HS-27A (cell line): ENCODE measurements around the gene ELK3.

Experiments
- DNase-seq: peaks from one replicate; pipeline ENCODE4 v3.0.0-alpha.2; 2012; ENCODE audit warnings: low read depth, missing footprints

The ELK3 gene

GRCh38 chr12:96189781-96190180 lies 4.4 kb upstream of the ELK3 start:
- DNase-seq, result no peak

DNA sequence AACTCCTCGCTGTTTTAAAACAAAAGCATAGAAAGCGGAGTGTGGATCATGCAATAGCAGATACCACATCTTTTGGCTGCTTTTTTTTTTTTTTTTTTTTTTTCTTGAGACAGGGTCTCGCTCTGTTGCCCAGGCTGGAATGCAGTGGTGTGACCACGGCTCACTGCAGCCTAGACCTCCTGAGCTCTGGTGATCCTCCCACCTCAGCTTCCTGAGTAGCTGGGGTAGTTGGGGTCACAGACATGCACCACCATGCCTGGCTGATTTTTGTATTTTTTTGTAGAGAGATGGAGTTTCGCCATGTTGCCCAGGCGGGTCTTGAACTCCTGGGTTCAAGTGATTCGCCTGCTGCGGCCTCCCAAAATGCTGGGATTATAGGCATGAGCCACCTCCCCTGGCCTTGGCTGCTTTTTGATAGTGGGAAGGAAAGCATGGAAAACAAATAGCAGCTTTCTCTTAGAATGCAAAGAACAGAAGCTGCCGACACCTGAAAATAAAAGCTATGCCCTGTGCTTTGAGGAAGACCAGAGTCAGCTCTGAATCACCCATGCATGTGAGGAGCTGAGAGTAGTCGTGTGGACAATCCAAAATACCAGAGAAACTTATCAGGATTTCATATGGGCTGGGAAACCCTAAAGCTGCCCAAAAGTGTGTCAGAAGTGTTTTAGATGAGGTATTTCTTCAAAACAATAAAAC lies 3.6 kb upstream of the ELK3 start:
- no peak for DNase-seq

DNA sequence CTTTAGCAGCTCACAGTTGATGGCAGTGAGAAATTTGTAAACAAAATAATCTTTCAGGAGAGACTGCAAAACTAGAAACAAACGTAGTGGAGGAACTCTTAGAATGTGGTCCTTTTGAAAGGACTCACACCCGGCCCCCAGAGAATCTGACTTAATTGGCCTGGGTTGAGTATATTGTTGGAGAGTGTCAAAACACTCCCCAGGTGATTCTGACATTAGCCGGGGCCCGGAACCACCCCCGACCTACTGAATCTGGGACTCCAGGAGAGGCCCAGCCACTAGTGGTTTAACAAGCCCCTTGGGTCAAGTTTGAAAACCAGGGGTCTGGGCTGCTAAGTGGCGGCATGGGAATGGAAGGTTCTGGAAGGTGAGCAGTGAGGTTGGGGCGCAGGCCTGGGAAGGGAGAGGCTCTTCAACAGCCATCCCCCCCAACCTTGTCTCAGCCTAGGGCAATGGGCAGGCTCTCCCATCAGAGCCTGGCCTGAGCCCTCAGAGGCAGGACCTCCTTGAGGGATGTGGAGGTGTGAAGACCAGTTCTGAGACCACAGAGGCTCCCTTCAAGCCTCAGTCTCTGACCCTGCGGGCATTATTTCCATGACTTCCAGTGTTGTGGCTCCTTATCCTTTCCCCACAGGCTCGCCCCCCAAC lies 1.1 kb upstream of the ELK3 start:
- DNase-seq, result no peak

DNA sequence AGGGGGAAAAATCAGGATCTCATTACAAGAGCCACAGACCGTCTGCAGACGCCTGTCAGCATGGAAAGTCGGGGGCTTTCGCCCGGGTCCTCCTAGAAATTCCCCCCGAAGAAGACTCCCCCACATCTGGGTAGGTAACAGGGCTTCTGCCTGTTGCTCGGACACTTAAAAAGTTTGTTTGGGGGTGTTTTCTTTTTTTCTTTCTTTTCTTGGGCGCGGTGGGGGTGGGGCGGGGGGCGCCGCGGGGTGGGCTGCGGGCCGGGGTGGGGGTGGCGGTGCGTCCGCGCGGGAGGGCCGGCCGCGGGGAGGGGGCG lies 358 bp downstream of the ELK3 start:
- DNase-seq, result no peak

- DNase-seq, result peak; percentile 56
Measured at GRCh38 chr12:96194971-96195844, 1.0 kb downstream of the ELK3 start.

GRCh38 chr12:96195845-96196451 lies 1.8 kb downstream of the ELK3 start:
- DNase-seq, result peak; percentile 50

DNA sequence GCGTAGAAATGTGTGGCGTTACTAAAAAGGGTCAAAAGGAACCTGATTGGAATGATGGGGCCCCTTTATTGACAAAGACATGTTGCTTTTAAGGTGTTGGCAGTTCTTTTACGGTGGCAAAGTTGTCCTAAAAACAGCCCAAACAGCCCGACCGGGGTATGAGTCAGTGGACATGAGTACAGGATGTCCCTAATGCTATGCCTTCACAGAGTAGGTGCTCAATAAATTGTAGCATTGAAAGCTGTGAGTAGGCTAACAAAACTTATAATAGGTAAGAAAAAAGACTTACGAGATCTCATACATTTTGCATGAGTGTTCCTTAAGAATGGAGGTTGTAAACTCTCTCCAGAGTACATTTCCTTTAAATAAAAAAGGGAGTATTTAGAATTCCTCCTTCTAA lies 2.6 kb downstream of the ELK3 start:
- DNase-seq, result no peak

GRCh38 chr12:96197503-96198272 lies 3.5 kb downstream of the ELK3 start:
- peak; percentile 73 for DNase-seq

- DNase-seq, result peak; percentile 80
Measured at GRCh38 chr12:96198965-96199364, 4.8 kb downstream of the ELK3 start.

- DNase-seq, result no peak
Measured at GRCh38 chr12:96199464-96199863, 5.3 kb downstream of the ELK3 start.

DNA sequence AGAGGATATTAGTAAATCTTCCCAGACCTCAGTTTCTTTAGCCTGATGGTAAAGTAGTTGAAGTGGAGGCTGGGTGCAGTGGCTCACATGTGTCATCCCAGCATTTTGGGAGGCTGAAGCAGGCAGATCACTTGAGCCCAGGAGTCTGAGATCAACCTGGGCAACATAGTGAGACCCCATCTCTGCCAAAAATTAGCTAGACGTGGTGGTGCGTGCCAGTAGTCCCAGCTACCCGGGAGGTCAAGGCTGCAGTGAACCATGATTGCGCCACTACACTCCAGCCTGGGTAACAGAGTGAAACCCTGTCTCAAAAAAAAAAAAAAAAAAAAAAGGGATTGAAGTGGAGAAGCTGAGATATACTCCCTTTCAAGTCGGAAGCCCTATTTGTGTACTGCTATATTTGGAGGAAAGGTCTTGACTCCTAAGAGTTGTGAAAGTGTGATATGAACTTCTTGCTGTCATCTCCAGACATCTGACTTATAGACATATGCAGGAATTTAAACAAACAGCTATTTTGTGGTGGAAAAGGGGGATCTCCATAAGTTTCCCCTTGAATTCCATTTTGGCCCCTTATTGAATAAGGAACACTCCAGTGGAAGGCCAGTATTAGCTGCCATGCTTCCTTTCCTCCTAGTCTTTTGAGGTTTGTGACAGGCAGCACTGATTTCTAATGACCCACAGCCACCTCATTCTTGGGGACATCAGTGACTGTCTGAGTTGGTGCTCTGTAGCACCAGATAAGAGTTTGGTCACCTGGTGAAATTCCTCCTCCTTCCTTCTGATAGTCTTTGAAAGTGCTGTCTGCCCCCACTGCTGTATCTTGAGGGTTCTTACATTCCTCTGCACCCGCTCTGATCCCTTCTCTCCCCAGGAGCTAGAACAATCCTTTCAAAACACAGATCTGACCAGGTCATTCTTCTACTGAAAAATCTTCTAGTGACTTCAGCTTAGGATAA lies 7.4 kb downstream of the ELK3 start:
- no peak for DNase-seq

DNA sequence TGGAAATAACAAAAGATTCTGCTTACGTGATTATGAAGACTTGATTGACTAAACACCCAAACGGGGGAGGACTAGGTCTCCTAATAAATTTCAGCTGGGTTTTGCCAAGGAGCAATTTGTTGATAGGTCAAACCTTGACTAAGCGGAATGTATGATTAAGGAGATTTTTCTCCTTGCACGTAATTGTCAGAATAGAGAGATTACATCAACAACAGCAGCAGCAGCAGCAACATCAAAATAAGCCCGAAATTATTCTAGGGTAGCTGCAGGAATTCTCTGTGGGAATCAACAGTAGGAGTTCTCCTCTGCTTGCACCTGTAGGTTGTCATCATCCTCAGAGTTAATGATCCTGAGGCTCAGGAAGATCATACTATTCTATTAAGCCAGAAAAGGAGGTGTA lies 10.2 kb downstream of the ELK3 start:
- no peak for DNase-seq

DNA sequence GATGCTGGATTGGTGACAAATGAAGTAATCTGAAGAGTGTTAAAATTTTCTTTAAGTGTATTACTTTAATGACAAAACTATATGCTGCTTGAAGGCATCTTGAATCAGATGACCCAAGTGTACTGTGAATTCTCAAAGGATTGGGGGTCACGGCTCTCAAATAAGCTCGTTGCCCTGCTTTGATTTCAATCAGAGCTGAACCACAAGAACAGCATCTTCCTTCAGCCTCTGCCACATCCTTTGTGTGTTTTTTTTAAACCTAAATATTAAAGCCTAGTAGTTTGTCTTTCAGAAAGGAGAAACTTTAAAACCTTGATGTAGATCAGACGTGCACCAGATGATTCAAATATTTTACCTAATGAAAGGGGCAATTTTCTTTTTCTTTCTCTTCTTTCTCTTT lies 11.7 kb downstream of the ELK3 start:
- DNase-seq, result no peak

DNA sequence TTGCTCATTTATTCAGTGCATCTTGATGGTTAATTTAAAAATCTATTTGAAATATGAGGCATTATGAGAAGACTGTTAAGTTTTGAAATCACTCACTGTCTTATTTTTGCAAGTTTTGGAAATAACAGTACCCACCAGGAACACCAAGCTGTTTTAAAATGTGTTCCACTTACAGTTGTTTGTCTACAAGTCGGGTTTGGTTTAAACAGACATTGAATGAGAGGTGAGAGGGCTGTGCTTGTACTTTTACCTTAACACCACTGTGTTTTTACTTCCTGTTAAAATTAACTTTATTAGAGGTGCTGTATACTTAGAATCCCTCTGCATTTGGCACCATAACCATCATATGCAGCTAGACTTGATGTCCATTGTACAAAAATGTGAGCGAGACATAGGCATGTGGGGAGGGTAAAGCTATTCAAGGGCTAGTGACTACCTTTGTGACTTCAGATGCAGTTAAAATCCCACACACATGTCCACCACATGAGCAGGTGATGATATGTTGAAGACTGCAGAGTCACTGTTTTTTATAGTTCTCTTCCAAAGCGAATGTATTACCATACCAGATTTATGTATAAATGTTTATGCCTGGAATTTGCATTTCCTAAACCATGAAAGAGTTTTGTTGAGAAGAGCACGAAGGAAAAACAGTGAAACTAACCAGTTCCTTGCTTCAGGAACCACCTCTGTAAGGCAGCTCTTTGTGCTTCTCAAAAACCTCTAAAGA lies 12.9 kb downstream of the ELK3 start:
- DNase-seq, result no peak

DNA sequence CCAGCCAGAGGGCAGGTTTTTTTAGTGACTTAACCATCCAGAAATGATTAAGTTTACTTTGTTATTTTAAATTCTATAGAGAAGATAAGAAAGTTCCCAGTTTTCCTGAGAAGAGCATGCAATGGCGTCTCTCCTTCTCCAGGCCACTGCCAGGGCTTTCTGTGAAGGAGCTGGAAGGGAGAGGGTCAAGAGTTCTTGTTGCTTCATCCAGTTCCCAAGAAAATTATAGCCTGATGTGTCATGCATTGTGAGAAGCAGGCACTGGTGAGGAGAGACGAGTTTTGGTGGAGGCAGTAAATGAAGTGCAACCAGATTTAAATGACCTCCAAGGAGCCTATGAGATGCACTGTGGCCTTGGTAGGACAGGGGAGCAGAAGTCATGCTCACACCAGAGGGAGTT lies 14.2 kb downstream of the ELK3 start:
- no peak for DNase-seq

DNA sequence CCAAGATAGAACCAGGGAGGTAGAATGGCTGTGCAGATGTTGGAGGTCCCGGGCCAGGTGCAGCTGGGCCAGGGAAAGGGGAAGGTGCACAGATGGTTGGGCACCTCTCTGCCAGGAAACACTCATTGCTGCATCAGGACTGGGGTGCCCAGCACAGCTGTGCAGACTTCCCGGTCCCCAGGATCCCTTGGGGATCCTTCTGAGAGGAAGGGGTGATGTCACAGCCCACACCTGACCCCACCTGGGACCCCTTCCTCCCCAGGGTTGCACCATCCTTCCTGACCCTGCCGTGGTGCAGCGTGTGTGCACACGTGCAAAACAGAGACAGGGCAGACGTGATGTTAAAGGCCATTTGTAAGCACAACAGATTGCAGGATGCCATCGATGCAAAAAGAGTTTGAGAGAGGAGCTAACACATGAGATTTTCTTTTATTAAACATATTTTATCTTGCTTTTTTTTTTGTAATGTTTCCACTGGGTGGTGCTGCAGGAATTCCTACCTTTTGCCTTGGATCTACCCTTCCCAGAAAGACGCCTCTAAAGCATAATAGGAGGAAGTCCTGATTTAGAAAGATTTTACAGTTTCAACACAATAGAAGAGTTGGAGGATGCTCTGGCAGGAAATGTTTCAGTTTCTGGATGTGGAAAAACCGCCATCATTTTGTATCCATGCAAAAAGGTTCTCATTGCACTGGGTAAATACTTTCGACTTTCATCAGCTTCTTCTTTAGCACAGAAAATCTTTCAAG lies 14.8 kb downstream of the ELK3 start:
- no peak for DNase-seq

DNA sequence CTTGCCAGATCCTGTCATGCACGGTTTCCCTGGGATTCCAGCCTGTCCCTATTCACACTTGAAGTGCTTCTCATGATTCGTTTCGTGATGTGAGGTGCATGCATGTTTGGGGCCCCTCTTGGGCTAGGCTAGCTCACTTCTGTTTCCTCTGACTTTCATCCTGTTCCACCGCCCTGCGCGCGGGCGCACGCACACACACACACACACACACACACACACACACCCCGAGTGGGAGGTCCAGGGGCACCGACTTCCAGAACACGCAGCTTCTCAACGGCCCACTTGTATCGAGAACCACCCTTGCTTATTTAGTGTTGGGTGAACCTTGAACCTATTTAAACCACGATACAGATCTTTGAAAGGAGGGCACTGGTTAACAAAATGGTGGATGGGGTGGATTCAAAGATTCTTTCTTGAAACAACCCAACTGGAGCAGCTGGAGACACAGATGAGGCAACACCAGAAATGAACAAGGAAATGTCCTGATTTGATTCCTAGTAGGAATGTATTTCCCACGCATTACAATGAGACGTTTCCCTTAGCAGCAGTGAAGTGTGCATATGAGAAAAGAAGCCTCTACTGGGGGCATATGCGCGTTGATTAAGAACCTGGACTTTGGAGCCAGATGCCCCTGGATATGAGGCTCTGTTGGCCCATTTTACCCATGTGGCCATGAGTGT lies 16.3 kb downstream of the ELK3 start:
- no peak for DNase-seq

DNA sequence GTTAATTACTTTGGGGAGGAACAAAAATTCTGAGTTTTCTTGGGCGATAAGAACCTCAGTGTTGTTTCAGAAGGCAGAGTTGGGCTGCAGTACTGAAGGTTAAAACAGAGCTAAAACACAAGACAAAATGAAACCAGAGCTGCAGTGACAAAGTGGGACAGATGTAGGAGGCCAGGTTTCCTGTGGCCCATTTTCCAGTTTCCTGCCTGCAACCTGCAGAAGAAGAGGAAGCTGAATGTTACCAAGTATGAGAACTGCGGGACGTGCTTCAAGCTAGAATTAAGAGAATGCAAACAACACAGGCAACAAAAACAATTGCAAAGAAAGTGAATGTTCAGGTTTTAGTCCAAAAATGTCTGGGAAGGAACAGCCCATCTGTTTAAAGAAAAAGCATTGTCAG lies 17.8 kb downstream of the ELK3 start:
- no peak for DNase-seq
